GM12878 (cell line): ENCODE measurements around the gene ZMYND12. TPM values are rescaled to one million over a fixed set of nuclear protein-coding genes. Genes with fewer than 3 reads are reported as not detected.

Source experiments
- polyA plus RNA-seq, 11 experiments: library from polyadenylated mRNA; depleted of rRNA in 4 of 11; unstranded in 6 of 11; stranded (reverse) in 5 of 11; fragments of >200 nt; fragmentation: Nextera tagmentation in 4 of 11; fragmentation: Illumina TruSeq in 1 of 11; extraction: Ambion mirVana in 4 of 11; extraction: Trizol in 1 of 11; gene quantifications; 1 replicate in 1 of 11; 2 replicates in 10 of 11; pipeline versions ENCODE4 v1.2.1 to v1.2.3, GENCODE V29; 2011 to 2016; ENCODE audit warnings: inconsistent platforms in 2 of 11, missing spikeins in 2 of 11, low read depth in 1 of 11
- small RNA-seq: library from RNA; depleted of rRNA; stranded (forward); fragments of <200 nt; gene quantifications from one replicate; pipeline ENCODE3, GENCODE V24; 2014
- total RNA-seq, 4 experiments: library from RNA; depleted of rRNA in 3 of 4; stranded (reverse); fragments of >200 nt in 3 of 4; fragmentation: Illumina TruSeq in 1 of 4; extraction: Trizol in 1 of 4; gene quantifications; 2 replicates each; pipeline versions ENCODE4 v1.2.1 to v1.2.3, GENCODE V29; 2013 to 2021

ZMYND12 gene
- total and polyA plus RNA-seq, 10 of the 15 experiments (the other 5 are each of a cell fraction or from before 2014, with no cell fraction given), result 0.26 to 1.4 (median 0.67) TPM

Small RNA genes within 50 kb of the gene (small RNA-seq; reads per million reads assigned to genes)
- not detected for gene TMSB4XP1

Other genes starting within 250 kb of the ZMYND12 start
- 28.3 and 34.8 TPM in 2 replicates for gene FOXJ3, start 120.8 kb downstream of the ZMYND12 start, total RNA-seq (2014; rRNA removed)
- gene FOXJ3, start 120.8 kb downstream of the ZMYND12 start, total RNA-seq (2014; rRNA removed; fragmentation: Illumina TruSeq; extraction: Trizol), result 20.5 and 22.4 TPM in 2 replicates
- 33.6 and 36.8 TPM in 2 replicates for gene FOXJ3, start 120.8 kb downstream of the ZMYND12 start, total RNA-seq (2021)
- gene FOXJ3, start 120.8 kb downstream of the ZMYND12 start, polyA plus RNA-seq (2011; rRNA removed), result 41.5 and 54.2 TPM in 2 replicates
- 31.7 and 35.5 TPM in 2 replicates for gene FOXJ3, start 120.8 kb downstream of the ZMYND12 start, polyA plus RNA-seq (2014; fragmentation: Illumina TruSeq; extraction: Trizol)
- gene FOXJ3, start 120.8 kb downstream of the ZMYND12 start, polyA plus RNA-seq (2014; fragmentation: Nextera tagmentation; extraction: Ambion mirVana), result 10 to 100 TPM in 1 of 2 experiments, 1 to 10 TPM in 1; 9.5 to 11.9 TPM
- gene FOXJ3, start 120.8 kb downstream of the ZMYND12 start, polyA plus RNA-seq (2014; rRNA removed), result 19.1 and 19.8 TPM in 2 replicates
- 10 to 100 TPM; 19.1 to 27.0 TPM for gene FOXJ3, start 120.8 kb downstream of the ZMYND12 start, polyA plus RNA-seq (2016; fragmentation: Nextera tagmentation; extraction: Ambion mirVana)
- 0.16 and 0.45 TPM in 2 replicates for gene RIMKLA, start 75.2 kb downstream of the ZMYND12 start, total RNA-seq (2014; rRNA removed)
- gene RIMKLA, start 75.2 kb downstream of the ZMYND12 start, total RNA-seq (2014; rRNA removed; fragmentation: Illumina TruSeq; extraction: Trizol), result 0.04 and 0.05 TPM in 2 replicates
- gene RIMKLA, start 75.2 kb downstream of the ZMYND12 start, total RNA-seq (2021), result 0.05 and 0.19 TPM in 2 replicates
- gene RIMKLA, start 75.2 kb downstream of the ZMYND12 start, polyA plus RNA-seq (2011; rRNA removed), result 0.45 and 0.52 TPM in 2 replicates
- gene RIMKLA, start 75.2 kb downstream of the ZMYND12 start, polyA plus RNA-seq (2014; fragmentation: Illumina TruSeq; extraction: Trizol), result 0.41 and 0.59 TPM in 2 replicates
- gene RIMKLA, start 75.2 kb downstream of the ZMYND12 start, polyA plus RNA-seq (2014; fragmentation: Nextera tagmentation; extraction: Ambion mirVana), result under 1 TPM; 0.07 to 0.10 TPM
- gene RIMKLA, start 75.2 kb downstream of the ZMYND12 start, polyA plus RNA-seq (2014; rRNA removed), result 0.01 and 0.05 TPM in 2 replicates
- under 1 TPM; 0.01 to 0.17 TPM for gene RIMKLA, start 75.2 kb downstream of the ZMYND12 start, polyA plus RNA-seq (2016; fragmentation: Nextera tagmentation; extraction: Ambion mirVana)
- gene PPCS, start 521 bp upstream of the ZMYND12 start, total RNA-seq (2014; rRNA removed), result 35.6 and 49.2 TPM in 2 replicates
- 44.7 and 46.6 TPM in 2 replicates for gene PPCS, start 521 bp upstream of the ZMYND12 start, total RNA-seq (2014; rRNA removed; fragmentation: Illumina TruSeq; extraction: Trizol)
- gene PPCS, start 521 bp upstream of the ZMYND12 start, total RNA-seq (2021), result 42.6 and 44.8 TPM in 2 replicates
- gene PPCS, start 521 bp upstream of the ZMYND12 start, polyA plus RNA-seq (2011; rRNA removed), result 37.4 and 56.9 TPM in 2 replicates
- 44.1 and 57.2 TPM in 2 replicates for gene PPCS, start 521 bp upstream of the ZMYND12 start, polyA plus RNA-seq (2014; fragmentation: Illumina TruSeq; extraction: Trizol)
- 10 to 100 TPM; 57.1 to 63.2 TPM for gene PPCS, start 521 bp upstream of the ZMYND12 start, polyA plus RNA-seq (2014; fragmentation: Nextera tagmentation; extraction: Ambion mirVana)
- gene PPCS, start 521 bp upstream of the ZMYND12 start, polyA plus RNA-seq (2014; rRNA removed), result 41.0 and 58.2 TPM in 2 replicates
- 10 to 100 TPM; 74.4 to 79.4 TPM for gene PPCS, start 521 bp upstream of the ZMYND12 start, polyA plus RNA-seq (2016; fragmentation: Nextera tagmentation; extraction: Ambion mirVana)
- gene CCDC30, start 7.3 kb upstream of the ZMYND12 start, total RNA-seq (2014; rRNA removed), result 0.60 and 0.96 TPM in 2 replicates
- 1.0 and 1.1 TPM in 2 replicates for gene CCDC30, start 7.3 kb upstream of the ZMYND12 start, total RNA-seq (2014; rRNA removed; fragmentation: Illumina TruSeq; extraction: Trizol)
- 1.8 and 1.9 TPM in 2 replicates for gene CCDC30, start 7.3 kb upstream of the ZMYND12 start, total RNA-seq (2021)
- gene CCDC30, start 7.3 kb upstream of the ZMYND12 start, polyA plus RNA-seq (2011; rRNA removed), result 1.3 and 2.7 TPM in 2 replicates
- 0.46 and 0.84 TPM in 2 replicates for gene CCDC30, start 7.3 kb upstream of the ZMYND12 start, polyA plus RNA-seq (2014; fragmentation: Illumina TruSeq; extraction: Trizol)
- gene CCDC30, start 7.3 kb upstream of the ZMYND12 start, polyA plus RNA-seq (2014; fragmentation: Nextera tagmentation; extraction: Ambion mirVana), result 1 to 10 TPM in 1 of 2 experiments, under 1 TPM in 1; 0.64 to 1.3 TPM
- gene CCDC30, start 7.3 kb upstream of the ZMYND12 start, polyA plus RNA-seq (2014; rRNA removed), result 0.47 and 0.79 TPM in 2 replicates
- gene CCDC30, start 7.3 kb upstream of the ZMYND12 start, polyA plus RNA-seq (2016; fragmentation: Nextera tagmentation; extraction: Ambion mirVana), result 1 to 10 TPM in 1 of 2 experiments, under 1 TPM in 1; 0.88 to 1.5 TPM
- 75.1 and 82.7 TPM in 2 replicates for gene PPIH, start 202.4 kb upstream of the ZMYND12 start, total RNA-seq (2014; rRNA removed)
- 114 and 116 TPM in 2 replicates for gene PPIH, start 202.4 kb upstream of the ZMYND12 start, total RNA-seq (2014; rRNA removed; fragmentation: Illumina TruSeq; extraction: Trizol)
- gene PPIH, start 202.4 kb upstream of the ZMYND12 start, total RNA-seq (2021), result 75.3 and 79.8 TPM in 2 replicates
- gene PPIH, start 202.4 kb upstream of the ZMYND12 start, polyA plus RNA-seq (2011; rRNA removed), result 134 and 151 TPM in 2 replicates
- 172 and 241 TPM in 2 replicates for gene PPIH, start 202.4 kb upstream of the ZMYND12 start, polyA plus RNA-seq (2014; fragmentation: Illumina TruSeq; extraction: Trizol)
- gene PPIH, start 202.4 kb upstream of the ZMYND12 start, polyA plus RNA-seq (2014; fragmentation: Nextera tagmentation; extraction: Ambion mirVana), result 100 to 1,000 TPM in 1 of 2 experiments, 10 to 100 TPM in 1; 96.3 to 114 TPM
- gene PPIH, start 202.4 kb upstream of the ZMYND12 start, polyA plus RNA-seq (2014; rRNA removed), result 123 and 130 TPM in 2 replicates
- 100 to 1,000 TPM; 132 to 146 TPM for gene PPIH, start 202.4 kb upstream of the ZMYND12 start, polyA plus RNA-seq (2016; fragmentation: Nextera tagmentation; extraction: Ambion mirVana)
- 872 and 1,017 TPM in 2 replicates for gene YBX1, start 226.4 kb upstream of the ZMYND12 start, total RNA-seq (2014; rRNA removed)
- gene YBX1, start 226.4 kb upstream of the ZMYND12 start, total RNA-seq (2014; rRNA removed; fragmentation: Illumina TruSeq; extraction: Trizol), result 1,098 and 1,178 TPM in 2 replicates
- 936 and 947 TPM in 2 replicates for gene YBX1, start 226.4 kb upstream of the ZMYND12 start, total RNA-seq (2021)
- gene YBX1, start 226.4 kb upstream of the ZMYND12 start, polyA plus RNA-seq (2011; rRNA removed), result 587 and 826 TPM in 2 replicates
- 1,157 and 1,353 TPM in 2 replicates for gene YBX1, start 226.4 kb upstream of the ZMYND12 start, polyA plus RNA-seq (2014; fragmentation: Illumina TruSeq; extraction: Trizol)
- gene YBX1, start 226.4 kb upstream of the ZMYND12 start, polyA plus RNA-seq (2014; fragmentation: Nextera tagmentation; extraction: Ambion mirVana), result 100 to 1,000 TPM; 355 to 521 TPM
- gene YBX1, start 226.4 kb upstream of the ZMYND12 start, polyA plus RNA-seq (2014; rRNA removed), result 726 and 845 TPM in 2 replicates
- 100 to 1,000 TPM; 758 to 913 TPM for gene YBX1, start 226.4 kb upstream of the ZMYND12 start, polyA plus RNA-seq (2016; fragmentation: Nextera tagmentation; extraction: Ambion mirVana)